Activated naive CD4-positive, alpha-beta T cell treated with anti-CD3 and anti-CD28 coated beads, Interleukin-2, amount 10 ng/mL, durations not matched to agents 7 days and 5 days (primary cell): ENCODE results near the gene GPR52.
"Not testable (repeated sequence)": the region's sequence is repeated elsewhere in the genome, so short reads cannot be mapped to it uniquely, and the experiment has no call there.

Experiments
- CTCF ChIA-PET: fragments of 350-600 bp; sonication (Branson Sonifier 250); formaldehyde crosslinking; loops from one replicate; lab custom pipeline; 2021; ENCODE audit warnings: antibody characterized with exemption; lab: Charles Lee
- DNase-seq: peaks from one replicate; pipeline ENCODE4 v3.0.0-alpha.2; 2020
- H3K27ac Mint-ChIP-seq: one replicate; pipeline ENCODE4 v1.8.0; 2021; ENCODE audit warnings: mild to moderate bottlenecking, moderate library complexity, mixed read lengths
- H3K27me3 Mint-ChIP-seq: one replicate; pipeline ENCODE4 v1.8.0; 2021; ENCODE audit warnings: mild to moderate bottlenecking, mixed read lengths
- H3K36me3 Mint-ChIP-seq: one replicate; pipeline ENCODE4 v1.8.0; 2021; ENCODE audit warnings: mixed read lengths
- H3K4me1 Mint-ChIP-seq: one replicate; pipeline ENCODE4 v1.8.0; 2021; ENCODE audit warnings: mixed read lengths
- H3K4me3 Mint-ChIP-seq: one replicate; pipeline ENCODE4 v1.8.0; 2021; ENCODE audit warnings: mild to moderate bottlenecking, moderate library complexity, mixed read lengths
- H3K9me3 Mint-ChIP-seq: one replicate; pipeline ENCODE4 v1.8.0; 2021; ENCODE audit warnings: mixed read lengths

The GPR52 gene, protein sequence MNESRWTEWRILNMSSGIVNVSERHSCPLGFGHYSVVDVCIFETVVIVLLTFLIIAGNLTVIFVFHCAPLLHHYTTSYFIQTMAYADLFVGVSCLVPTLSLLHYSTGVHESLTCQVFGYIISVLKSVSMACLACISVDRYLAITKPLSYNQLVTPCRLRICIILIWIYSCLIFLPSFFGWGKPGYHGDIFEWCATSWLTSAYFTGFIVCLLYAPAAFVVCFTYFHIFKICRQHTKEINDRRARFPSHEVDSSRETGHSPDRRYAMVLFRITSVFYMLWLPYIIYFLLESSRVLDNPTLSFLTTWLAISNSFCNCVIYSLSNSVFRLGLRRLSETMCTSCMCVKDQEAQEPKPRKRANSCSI

DNA sequence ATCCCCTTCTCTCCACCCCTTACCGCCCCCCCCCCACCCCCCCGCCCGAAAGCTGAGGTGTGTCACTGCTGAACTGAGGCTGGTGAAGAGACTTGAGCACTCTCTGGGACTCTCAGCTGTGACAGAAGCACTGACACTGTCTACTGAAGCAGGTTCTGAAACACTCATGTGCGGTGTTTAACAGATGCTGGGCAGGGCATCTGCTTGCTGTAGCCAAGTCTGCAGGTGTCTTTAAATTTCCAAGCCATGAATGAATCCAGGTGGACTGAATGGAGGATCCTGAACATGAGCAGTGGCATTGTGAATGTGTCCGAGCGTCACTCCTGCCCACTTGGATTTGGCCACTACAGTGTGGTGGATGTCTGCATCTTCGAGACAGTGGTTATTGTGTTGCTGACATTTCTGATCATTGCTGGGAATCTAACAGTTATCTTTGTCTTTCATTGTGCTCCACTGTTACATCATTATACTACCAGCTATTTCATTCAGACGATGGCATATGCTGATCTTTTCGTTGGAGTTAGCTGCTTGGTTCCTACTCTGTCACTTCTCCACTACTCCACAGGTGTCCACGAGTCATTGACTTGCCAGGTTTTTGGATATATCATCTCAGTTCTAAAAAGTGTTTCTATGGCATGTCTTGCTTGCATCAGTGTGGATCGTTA, at the start of gene GPR52:
Gene GPR52, plus strand, starts transcription at position 99 of the 665 bp plus-strand sequence. Its CDS starts 148 bp downstream, at position 247.
- H3K4me1 Mint-ChIP-seq, result no peaks in the 10 kb centered on the region
- no peaks in the 10 kb centered on the region for H3K9me3 Mint-ChIP-seq
- no peaks in the 10 kb centered on the region for H3K36me3 Mint-ChIP-seq
- no peaks in the 10 kb centered on the region for H3K27me3 Mint-ChIP-seq
- DNase-seq, result no peak
- no peak within 1 kb of the TSS for H3K4me3 Mint-ChIP-seq
- no peak within 1 kb of the TSS for H3K27ac Mint-ChIP-seq
- CTCF ChIA-PET, result no interaction called here

GRCh38 chr1:174398246-174398645, 49.5 kb upstream of the GPR52 start:
- Mint-ChIP-seq H3K4me3 (no peak overlapping the region), H3K36me3 (peaks cover 16% of the 10 kb centered on the region)

DNA sequence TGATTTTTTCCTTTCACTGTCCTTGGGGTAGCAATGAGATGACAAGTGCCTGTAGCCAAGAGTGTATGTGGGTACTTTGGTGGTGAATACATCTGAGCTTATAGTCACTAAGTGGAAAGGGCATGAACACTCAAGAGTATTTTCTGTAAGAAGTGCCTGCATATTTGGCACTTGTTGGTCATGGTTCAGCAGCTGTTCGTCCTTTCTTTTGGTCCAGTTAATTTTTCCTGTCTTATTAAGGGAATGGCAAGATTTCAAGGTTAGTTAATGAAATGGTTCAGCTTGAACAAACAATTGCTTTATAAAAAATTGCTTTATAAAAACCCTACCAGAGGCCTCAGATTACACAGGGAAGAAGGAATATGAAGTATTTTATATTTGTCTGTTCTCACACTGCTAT, 48.6 kb upstream of the GPR52 start:
- CTCF ChIA-PET, result no interaction called here
- no peaks in the 10 kb centered on the region for H3K4me1 Mint-ChIP-seq
- H3K9me3 Mint-ChIP-seq, result peaks cover 2% of the 10 kb centered on the region
- no peak for DNase-seq
- H3K4me3 Mint-ChIP-seq, result no peak overlapping the region
- H3K36me3 Mint-ChIP-seq, result peaks cover 16% of the 10 kb centered on the region
- H3K27ac Mint-ChIP-seq, result no peak overlapping the region
- H3K27me3 Mint-ChIP-seq, result no peaks in the 10 kb centered on the region

More at GRCh38 chr1:174398246-174398645, 49.5 kb upstream of the GPR52 start:
- Mint-ChIP-seq H3K27ac (no peak overlapping the region), H3K27me3 (no peaks in the 10 kb centered on the region), H3K9me3 (peaks cover 2% of the 10 kb centered on the region), H3K4me1 (no peaks in the 10 kb centered on the region)
- CTCF ChIA-PET, result no interaction called here
- DNase-seq, result no peak

GRCh38 chr1:174401075-174401474, 46.7 kb upstream of the GPR52 start:
- no peak for DNase-seq
- H3K4me3 Mint-ChIP-seq, result no peak overlapping the region
- CTCF ChIA-PET, result no interaction called here
- no peaks in the 10 kb centered on the region for H3K4me1 Mint-ChIP-seq
- H3K9me3 Mint-ChIP-seq, result peaks cover 2% of the 10 kb centered on the region
- H3K36me3 Mint-ChIP-seq, result peaks cover 16% of the 10 kb centered on the region
- H3K27me3 Mint-ChIP-seq, result no peaks in the 10 kb centered on the region
- H3K27ac Mint-ChIP-seq, result no peak overlapping the region

- Mint-ChIP-seq H3K9me3 (peaks cover 4% of the 10 kb centered on the region), H3K27ac (no peak overlapping the region)
These were observed 42.5 kb upstream of the GPR52 start for GRCh38 chr1:174405219-174405618.

GRCh38 chr1:174406421-174406820, 41.3 kb upstream of the GPR52 start:
- Mint-ChIP-seq H3K36me3 (peaks cover 3% of the 10 kb centered on the region), H3K4me1 (no peaks in the 10 kb centered on the region), H3K27ac (no peak overlapping the region), H3K4me3 (no peak overlapping the region), H3K9me3 (peaks cover 2% of the 10 kb centered on the region), H3K27me3 (no peaks in the 10 kb centered on the region)
- CTCF ChIA-PET, result no interaction called here
- DNase-seq, result no peak

More at GRCh38 chr1:174405219-174405618, 42.5 kb upstream of the GPR52 start:
- CTCF ChIA-PET, result no interaction called here
- H3K4me1 Mint-ChIP-seq, result no peaks in the 10 kb centered on the region
- no peak for DNase-seq
- H3K27me3 Mint-ChIP-seq, result no peaks in the 10 kb centered on the region
- H3K36me3 Mint-ChIP-seq, result peaks cover 5% of the 10 kb centered on the region
- H3K4me3 Mint-ChIP-seq, result no peak overlapping the region

- CTCF ChIA-PET, result no interaction called here
- Mint-ChIP-seq H3K4me3 (no peak overlapping the region), H3K36me3 (peaks cover 3% of the 10 kb centered on the region), H3K4me1 (no peaks in the 10 kb centered on the region), H3K27me3 (no peaks in the 10 kb centered on the region), H3K27ac (no peak overlapping the region), H3K9me3 (peaks cover 4% of the 10 kb centered on the region)
- no peak for DNase-seq
These were observed 40.1 kb upstream of the GPR52 start for GRCh38 chr1:174407665-174408064.

- H3K4me3 Mint-ChIP-seq, result no peak overlapping the region
- H3K27ac Mint-ChIP-seq, result no peak overlapping the region
- CTCF ChIA-PET, result no interaction called here
- H3K9me3 Mint-ChIP-seq, result peaks cover 4% of the 10 kb centered on the region
- H3K27me3 Mint-ChIP-seq, result no peaks in the 10 kb centered on the region
- DNase-seq, result no peak
- no peaks in the 10 kb centered on the region for H3K4me1 Mint-ChIP-seq
- H3K36me3 Mint-ChIP-seq, result peaks cover 3% of the 10 kb centered on the region
These were observed 39.6 kb upstream of the GPR52 start for GRCh38 chr1:174408146-174408545.

DNA sequence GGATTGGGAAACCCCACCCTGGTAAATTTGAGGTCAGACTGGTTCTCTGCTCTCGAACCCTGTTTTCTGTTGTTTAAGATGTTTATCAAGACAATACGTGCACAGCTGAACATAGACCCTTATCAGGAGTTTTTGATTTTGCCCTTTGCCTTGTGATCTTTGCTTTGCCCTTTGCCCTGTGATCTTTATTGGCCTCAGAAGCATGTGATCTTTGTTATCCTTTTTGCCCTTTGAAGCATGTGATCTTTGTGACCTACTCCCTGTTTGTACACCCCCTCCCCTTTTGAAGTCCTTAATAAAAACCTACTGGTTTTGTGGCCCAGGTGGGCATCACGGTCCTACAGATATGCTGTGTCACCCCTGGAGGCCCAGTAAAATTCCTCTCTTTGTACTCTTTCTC, 38.0 kb upstream of the GPR52 start:
- H3K27ac Mint-ChIP-seq, CTCF ChIA-PET, DNase-seq, H3K27me3 Mint-ChIP-seq, H3K36me3 Mint-ChIP-seq, H3K9me3 Mint-ChIP-seq, H3K4me3 Mint-ChIP-seq, H3K4me1 Mint-ChIP-seq: not testable (repeated sequence)

DNA sequence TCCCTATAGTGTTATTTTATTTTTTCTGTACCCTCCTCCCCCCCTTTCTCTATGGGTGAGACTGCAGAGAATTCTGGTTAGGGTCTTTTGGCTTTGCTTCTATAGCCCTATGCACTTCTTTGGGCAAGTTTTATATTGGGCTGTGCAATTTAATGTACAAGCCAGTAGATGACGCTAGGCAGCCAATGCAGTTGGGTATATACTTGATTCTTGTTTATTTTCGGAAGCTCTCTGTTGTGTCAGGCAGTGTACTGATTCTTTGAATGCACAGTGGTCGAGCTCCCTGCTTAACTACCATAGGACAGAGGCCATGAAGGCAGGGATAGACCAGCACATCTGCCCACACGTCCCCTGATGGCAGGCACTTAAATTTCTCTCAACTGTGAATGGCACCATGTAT, 34.1 kb upstream of the GPR52 start:
- DNase-seq, result no peak
- no peak overlapping the region for H3K27ac Mint-ChIP-seq
- CTCF ChIA-PET, result interaction anchor here (1.1 to 1.7 kb wide), 2 partner anchors 40 to 332 kb away, joined by 3 read pairs; no protein-coding TSS in a partner anchor

DNA sequence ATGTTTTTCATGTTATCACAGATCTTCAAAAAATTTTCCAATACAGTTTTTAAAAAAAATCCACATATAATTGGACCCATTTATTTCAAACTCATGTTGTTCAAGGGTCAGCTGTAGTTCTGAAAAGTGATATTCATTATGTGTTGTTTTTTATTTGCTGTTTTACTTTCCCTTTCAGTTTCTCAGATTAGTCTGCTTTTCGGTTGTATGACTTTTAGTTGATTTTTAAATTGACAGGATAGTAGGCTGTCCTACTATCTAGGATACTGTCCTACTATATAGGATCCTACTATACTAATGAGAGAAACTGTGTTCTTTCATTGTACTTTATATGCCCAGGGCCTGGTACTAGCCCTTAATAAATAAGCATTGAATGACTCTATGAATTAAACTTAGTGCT, 33.6 kb upstream of the GPR52 start:
- H3K36me3 Mint-ChIP-seq, result peaks cover 3% of the 10 kb centered on the region
- CTCF ChIA-PET, result interaction anchor here (1.1 to 1.7 kb wide), 2 partner anchors 40 to 331 kb away, joined by 3 read pairs; no protein-coding TSS in a partner anchor
- H3K9me3 Mint-ChIP-seq, result peaks cover 4% of the 10 kb centered on the region
- H3K27ac Mint-ChIP-seq, result no peak overlapping the region
- H3K4me3 Mint-ChIP-seq, result no peak overlapping the region
- no peaks in the 10 kb centered on the region for H3K27me3 Mint-ChIP-seq
- H3K4me1 Mint-ChIP-seq, result peaks cover 8% of the 10 kb centered on the region
- DNase-seq, result no peak

More for the DNA sequence above, 34.1 kb upstream of the GPR52 start:
- H3K4me1 Mint-ChIP-seq, result peaks cover 8% of the 10 kb centered on the region
- no peaks in the 10 kb centered on the region for H3K27me3 Mint-ChIP-seq
- peaks cover 3% of the 10 kb centered on the region for H3K36me3 Mint-ChIP-seq
- peaks cover 4% of the 10 kb centered on the region for H3K9me3 Mint-ChIP-seq
- H3K4me3 Mint-ChIP-seq, result no peak overlapping the region

DNA sequence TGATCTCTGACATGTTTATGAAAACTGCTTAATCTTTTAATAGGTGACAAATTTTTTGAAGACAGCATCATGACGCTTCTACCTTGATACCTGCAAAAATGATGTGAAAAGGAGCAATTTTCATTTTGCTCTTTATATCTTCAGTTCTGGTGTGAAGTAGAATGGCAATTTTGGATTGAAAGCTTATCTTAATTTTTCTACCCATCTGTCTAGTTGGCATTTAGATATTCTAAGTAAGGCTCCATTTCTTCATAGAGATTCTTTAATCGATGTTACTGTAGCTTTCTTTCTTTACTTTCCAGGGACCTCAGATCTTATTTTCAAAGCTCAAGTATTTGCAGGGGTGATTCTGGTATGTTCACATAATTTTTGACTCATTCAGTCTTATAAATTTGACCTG, 32.3 kb upstream of the GPR52 start:
- DNase-seq, result no peak
- no peak overlapping the region for H3K27ac Mint-ChIP-seq
- peaks cover 2% of the 10 kb centered on the region for H3K9me3 Mint-ChIP-seq
- CTCF ChIA-PET, result no interaction called here
- no peaks in the 10 kb centered on the region for H3K27me3 Mint-ChIP-seq
- no peak overlapping the region for H3K4me3 Mint-ChIP-seq
- peaks cover 8% of the 10 kb centered on the region for H3K4me1 Mint-ChIP-seq
- H3K36me3 Mint-ChIP-seq, result peaks cover 3% of the 10 kb centered on the region

GRCh38 chr1:174417921-174418320, 29.8 kb upstream of the GPR52 start:
- Mint-ChIP-seq H3K4me1 (peaks cover 8% of the 10 kb centered on the region), H3K9me3 (no peaks in the 10 kb centered on the region), H3K27ac (no peak overlapping the region), H3K4me3 (no peak overlapping the region), H3K36me3 (no peaks in the 10 kb centered on the region), H3K27me3 (no peaks in the 10 kb centered on the region)
- CTCF ChIA-PET, result no interaction called here
- DNase-seq, result no peak

- H3K4me3 Mint-ChIP-seq, result no peak overlapping the region
- H3K27ac Mint-ChIP-seq, result no peak overlapping the region
- DNase-seq, result no peak
- no peaks in the 10 kb centered on the region for H3K27me3 Mint-ChIP-seq
- no peaks in the 10 kb centered on the region for H3K36me3 Mint-ChIP-seq
- no peaks in the 10 kb centered on the region for H3K4me1 Mint-ChIP-seq
- CTCF ChIA-PET, result no interaction called here
- no peaks in the 10 kb centered on the region for H3K9me3 Mint-ChIP-seq
These were observed 22.6 kb upstream of the GPR52 start for GRCh38 chr1:174425121-174425520.

GRCh38 chr1:174426153-174426552, 21.6 kb upstream of the GPR52 start:
- CTCF ChIA-PET, result no interaction called here
- Mint-ChIP-seq H3K27me3 (no peaks in the 10 kb centered on the region), H3K4me3 (no peak overlapping the region), H3K4me1 (no peaks in the 10 kb centered on the region), H3K9me3 (no peaks in the 10 kb centered on the region), H3K27ac (no peak overlapping the region), H3K36me3 (no peaks in the 10 kb centered on the region)
- no peak for DNase-seq
